ENCODE results near the gene DHX35.

Gene DHX35

DNA sequence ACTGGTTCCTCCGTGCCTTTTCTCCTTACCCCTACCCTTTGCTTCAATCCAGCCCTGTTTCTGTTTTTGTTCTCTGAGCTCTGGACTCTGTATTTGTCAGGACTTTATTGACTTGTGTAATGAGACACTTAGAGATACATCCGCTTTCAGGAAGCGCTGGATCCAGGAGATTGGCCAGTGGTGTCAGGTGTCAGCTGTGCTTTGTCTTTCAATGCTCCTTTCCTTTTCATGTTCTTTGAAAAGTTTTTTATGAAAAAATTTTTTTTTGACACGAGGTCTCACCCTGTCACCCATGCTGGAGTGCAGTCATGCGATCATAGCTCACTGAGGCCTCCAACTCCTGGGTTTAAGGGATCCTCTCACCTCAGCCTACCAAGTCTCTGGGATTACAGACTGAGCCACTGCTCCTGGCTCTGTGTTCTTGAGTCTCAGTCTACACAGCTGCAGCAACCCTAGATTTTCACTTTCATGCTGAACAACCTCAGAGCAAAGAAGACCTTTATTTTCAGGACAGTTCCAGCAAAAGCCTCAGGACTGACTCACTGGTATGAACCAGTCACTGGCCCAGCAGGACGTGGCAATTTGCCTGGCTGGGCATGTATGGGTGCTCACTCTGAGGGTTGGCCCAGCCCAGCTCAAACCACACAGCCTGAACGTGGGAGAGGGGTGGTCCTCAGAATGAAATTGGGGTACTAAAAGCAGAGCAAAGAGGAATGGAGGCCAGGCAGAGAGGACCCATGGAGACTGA is 108.5 kb downstream of the DHX35 start:
- no peak for DNase-seq

DNA sequence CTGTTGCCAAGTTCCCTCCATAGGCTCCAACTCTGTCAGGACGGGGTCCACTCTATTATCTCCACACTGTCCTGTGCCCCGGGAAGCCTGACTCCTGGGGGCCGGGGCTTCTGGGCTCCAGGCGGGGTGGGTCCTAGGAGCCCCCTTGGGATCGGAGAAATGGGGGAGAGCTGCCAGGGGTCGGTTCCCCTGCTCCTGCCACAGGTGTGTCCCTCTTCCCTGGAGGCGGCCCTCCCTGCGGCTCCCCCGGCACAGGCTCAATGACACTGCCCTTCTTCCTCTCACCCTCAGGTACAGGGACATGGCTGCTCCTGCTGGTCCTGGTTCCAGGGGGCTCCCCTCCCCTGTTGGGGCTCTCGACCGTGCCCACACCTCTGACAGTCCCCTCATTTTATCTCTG is 110.0 kb downstream of the DHX35 start:
- DNase-seq, result no peak

DNA sequence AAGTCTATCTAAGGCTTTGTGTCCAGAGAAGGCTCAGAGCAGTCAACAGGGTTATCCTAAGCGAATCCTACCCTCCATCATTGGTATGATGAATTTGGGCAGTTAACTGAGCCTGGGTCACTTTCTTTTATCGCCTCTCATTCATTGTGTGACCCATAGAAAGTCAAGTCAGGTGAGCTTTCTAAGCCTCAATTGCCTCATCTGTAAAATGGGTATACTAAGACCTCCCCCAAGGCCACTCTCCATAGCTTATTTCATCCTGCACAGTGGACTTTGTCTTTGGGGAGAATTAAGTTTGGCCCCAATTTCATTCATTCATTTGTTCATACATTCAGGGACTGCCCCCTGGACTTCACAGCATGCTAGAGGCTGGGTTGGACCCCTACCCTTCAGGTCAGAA is 110.5 kb downstream of the DHX35 start:
- DNase-seq, result no peak

DNA sequence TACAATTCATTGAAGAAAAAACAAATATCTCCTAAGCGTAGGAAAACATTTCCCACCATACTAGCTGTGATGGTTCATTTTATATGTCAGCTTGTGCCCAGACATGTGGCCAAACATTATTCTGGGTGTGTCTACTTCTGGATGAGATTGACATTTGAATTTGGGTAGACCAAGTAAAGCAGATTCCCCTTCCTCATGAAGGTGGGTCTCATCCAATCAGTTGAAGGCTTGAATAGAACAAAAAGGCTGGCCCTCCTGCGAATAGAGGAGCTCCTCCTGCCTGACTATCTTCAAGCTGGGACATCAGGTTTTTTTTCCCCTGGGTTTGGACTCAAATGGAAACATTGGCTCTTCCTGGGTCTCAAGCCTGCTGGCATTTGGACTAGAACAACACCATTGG is 113.6 kb downstream of the DHX35 start:
- DNase-seq, result no peak

DNA sequence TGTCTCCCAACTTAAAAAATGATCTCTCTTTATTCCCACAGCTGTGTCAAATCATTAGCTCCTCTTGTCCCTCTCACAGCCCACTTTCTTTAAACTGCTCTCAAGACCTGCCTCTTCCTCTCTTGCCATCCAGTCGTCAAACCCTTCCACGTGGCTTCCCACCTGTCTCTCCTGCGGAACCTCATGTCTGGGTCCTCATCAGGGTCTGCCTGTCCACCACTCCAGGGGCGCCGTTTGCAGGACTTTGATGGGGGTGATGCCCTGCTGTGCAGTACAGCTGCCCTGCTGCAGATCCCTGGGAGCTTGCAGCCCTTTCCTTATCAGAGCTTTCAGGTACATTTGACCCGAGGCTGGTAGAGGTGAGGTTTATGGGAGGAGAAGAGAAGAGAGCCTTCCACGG is 114.8 kb downstream of the DHX35 start:
- DNase-seq, result no peak

DNA sequence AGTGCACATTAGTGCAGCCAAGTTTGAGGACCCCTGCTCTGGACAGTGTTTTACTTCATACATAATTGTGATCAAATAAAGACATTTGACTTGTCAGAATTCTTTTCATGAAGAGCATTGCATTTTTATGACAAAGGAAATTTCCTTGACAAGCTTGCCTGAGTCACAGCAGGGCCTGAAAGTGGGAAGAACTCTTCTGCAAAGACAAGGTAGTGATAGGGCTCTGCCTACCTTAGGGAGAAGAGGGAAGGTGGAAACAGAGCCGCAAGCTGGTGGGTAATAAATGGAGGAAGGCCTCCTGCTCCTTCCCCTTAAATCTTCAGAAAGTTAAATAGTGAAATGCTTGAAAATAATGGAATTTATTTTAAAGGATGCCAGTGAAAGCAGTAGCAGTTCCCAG is 118.2 kb downstream of the DHX35 start:
- DNase-seq, result no peak

DNA sequence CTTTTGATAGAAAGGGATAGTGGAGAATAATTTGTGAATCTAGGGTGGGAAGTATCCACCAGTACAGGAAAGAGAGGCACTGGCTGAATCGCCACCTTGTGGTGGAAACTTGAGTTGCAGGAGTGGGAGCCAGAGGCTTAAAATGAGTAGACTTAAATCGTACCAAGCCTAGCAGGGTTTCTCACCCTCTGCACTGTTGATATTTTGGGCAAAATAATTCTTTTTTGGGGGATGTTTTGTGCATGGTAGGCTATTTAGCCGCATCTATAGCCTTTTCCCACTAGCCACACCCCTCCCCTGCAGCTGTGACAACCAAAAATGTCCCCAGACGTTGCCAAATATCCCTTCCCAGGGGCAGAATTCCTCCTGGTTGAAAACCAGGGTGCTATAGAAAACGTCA is 119.1 kb downstream of the DHX35 start:
- DNase-seq, result peak; percentile 58

DNA sequence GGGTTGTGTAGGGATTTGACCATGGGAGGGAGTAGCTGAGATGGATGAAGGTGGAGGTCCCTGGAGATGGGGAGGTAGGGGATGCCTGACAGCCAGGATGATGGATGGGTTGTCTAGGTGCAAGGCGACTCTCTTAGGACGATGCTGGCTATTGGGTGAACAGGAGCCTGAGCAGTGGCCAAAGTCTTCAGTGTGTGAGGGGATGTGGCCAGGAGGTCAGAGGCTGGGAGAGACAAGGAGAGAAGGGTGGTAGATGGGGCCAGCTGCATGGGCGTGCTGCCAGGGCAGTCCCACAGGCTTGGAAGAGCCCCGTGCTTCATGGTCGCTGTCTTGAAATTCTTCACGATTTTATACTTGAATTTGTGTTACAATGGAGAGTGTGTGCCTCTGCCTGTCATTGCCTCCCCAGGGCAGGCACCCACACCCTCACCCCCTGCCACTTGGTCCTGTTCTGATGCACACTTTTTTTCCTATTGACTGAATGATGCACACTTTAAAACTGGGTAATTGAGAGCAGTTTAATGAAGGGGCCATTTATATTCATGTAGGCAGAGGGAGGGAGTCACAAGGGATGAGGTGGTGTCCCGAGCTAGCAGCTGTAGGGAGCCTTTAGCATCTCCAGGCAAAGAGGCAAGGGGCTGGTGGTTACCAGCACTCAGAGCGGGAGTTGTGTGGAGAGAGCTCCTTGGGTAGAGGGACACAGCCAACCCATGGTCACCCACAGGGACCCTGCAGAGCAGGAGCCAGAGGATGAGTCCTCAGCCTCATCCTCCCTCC is 120.7 kb downstream of the DHX35 start:
- DNase-seq, result no peak

DNA sequence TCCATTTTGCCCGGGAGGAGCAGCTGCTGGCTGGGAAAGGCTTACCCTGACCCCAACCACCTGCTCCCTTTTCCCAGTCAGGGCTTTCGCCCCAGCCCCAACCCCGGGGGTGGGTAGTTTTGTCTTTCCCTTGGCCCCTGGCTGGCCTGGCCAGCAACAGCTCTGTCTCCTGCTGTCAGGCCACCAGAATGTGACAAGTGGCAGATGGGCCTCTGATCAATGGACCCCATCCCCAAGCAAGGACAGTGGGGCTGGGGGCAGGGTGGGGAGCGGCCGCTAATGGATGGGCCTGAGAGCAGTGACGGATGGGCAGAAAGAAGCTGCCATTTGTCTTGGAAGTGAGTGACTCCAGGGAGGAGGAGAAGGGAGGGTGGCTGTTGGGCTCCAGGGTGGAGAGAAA is 121.6 kb downstream of the DHX35 start:
- no peak for DNase-seq

DNA sequence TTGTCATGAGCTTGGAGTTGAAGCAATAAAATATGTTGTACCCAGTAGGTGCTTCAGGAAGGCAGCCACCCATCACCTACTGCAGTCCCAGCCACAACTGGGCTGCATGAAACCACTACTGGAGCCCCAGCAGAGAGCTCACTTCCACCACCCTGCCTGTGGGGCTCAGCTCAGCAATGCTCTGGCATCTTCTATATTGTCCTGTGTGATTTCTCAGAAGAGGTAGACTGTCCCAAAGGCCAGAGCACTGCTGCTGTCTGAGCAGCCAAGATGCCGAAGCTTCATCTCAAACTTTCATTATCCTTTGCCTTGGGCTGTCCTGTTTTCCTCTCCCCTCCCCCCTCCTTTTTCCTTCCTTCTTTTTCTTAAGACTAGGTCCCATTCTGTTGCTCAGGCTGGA is 126.9 kb downstream of the DHX35 start:
- DNase-seq, result no peak

Data from MV-4-11 (cell line).